Left colon (tissue), 2 donors: ENCODE data around the gene SLC31A1. TPM values are rescaled to one million over a fixed set of nuclear protein-coding genes. Genes with fewer than 3 reads are reported as not detected.

Experiments
- ATAC-seq: fragments of 200-7000 bp; cut with Tn5 transposase; one replicate; pipeline ENCODE4 v1.9.1; 2020; ENCODE audit warnings: mild to moderate bottlenecking, moderate library complexity
- DNase-seq, 2 donors: peaks; one replicate each; pipeline ENCODE4 v3.0.0-alpha.2; 2020
- intact Hi-C, 2 donors: fragments of 100-400 bp; cut with DNase I in 1 of 2; cut with micrococcal nuclease in 1 of 2; formaldehyde crosslinking; loops; one replicate each; pipeline versions ENCODE4 v1.11.2 to v1.14.0; 2022; cut with DNase I, micrococcal nuclease
- total RNA-seq, 2 donors: library from RNA; stranded (reverse); fragmentation: NEBNext Ultra II Directional; extraction: Animal tissue kit (Norgen Biotek cat#: 25700); gene quantifications; one replicate each; pipeline ENCODE4 v1.2.1, GENCODE V29; 2021
- donor health status: DM: no; HTN: no; CAD: no.
- donor health status: DM: yes; HTN: yes; CAD: no.

SLC31A1 gene
- total RNA-seq, 2 donors from 2014 or later, result 34.5 to 55.8 TPM

GRCh38 chr9:113296796-113297558 lies 75.6 kb downstream of the SLC31A1 start:
- intact Hi-C loops, result no loop called here
- ATAC-seq (no peak), DNase-seq (no peak)

DNA sequence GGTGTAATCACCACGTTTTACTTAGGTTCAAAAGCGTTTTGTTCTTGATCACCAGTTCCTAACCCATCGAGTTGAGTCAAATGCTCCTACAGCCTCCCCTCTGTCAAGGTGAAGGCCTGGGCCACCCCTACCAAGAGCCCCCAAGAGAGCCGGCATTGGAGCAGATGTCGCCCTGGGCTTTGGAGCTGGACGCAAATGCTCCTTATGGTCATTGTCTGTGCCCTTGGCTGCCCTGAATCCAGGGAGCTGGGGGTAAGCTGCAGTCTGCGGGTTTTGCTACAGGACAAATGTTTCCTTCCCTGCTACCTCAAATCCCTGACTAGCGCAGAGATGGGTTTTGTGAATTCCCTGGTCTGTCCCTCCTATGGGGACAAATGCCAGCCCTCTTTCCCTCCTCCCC lies 77.0 kb downstream of the SLC31A1 start:
- DNase-seq (no peak), ATAC-seq (no peak)
- intact Hi-C loops, result no loop called here

DNA sequence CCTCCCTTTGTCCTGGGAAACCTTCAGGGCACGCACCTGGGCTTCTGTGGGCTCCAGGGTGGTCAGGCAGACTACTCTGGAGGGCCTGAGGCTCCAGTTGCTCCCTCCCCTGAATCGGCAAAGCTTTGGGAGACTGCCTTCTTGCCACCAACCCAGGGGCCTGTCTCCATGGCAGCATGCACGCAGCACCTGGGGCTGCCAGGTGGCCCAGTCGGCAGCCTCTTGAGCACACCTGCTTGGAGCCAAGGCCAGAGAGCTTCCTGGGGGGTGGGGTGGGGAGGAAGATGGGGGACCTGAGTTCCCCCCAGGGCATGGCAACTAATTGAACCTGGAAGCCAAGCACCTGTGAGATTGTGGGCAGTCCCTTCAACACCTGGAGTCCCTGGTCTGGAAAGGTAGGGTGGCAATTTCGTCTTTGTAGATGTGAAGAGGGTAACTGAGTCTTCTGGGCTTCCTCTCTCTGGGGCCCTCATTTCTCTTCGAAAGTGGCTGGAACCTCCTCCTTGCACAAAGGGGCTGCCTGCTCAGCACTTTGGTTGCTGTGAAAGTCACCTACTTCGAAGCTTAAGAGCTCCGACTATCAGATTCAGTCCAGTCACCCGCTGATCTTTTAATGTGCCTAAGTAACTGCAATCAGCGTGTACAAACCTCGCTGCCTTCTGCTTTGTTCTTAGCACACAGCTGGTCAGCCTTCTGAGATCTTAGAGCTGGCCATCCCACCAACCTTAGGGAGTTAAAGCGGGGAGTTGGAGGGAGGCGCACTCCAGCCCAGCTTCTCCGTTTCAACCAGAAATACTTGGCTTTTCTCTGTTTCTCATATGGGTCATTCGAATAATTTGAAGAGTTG lies 77.8 kb downstream of the SLC31A1 start:
- ATAC-seq, result no peak

DNA sequence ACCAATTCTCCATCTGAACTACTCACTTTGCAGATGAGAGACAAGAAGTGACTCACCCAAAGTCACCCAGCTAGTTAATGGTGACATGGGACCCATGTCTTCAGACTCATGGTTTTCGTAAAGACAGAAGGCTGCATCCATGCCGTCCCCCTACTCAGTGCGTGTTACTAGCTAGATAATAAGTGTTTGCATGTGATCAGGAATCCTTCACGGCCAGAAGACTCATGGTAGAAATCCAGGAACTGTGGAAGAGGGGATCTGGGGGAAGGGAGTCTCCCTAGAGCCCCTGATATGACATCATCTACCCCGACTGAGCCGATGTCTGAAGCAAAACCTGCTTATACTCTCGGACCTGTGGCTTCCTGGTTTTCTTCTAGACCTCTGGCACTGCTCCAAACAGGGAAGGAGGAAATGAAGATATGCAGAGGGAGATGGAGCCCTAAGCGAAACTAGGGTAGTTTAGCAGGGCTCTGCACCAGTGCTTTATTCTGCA lies 78.5 kb downstream of the SLC31A1 start:
- intact Hi-C loops, result no loop called here
- DNase-seq (peak; percentile 43 to 68), ATAC-seq (peak; percentile 86)

More for the DNA sequence above, 77.8 kb downstream of the SLC31A1 start:
- intact Hi-C loops, result no loop called here
- DNase-seq, result no peak

DNA sequence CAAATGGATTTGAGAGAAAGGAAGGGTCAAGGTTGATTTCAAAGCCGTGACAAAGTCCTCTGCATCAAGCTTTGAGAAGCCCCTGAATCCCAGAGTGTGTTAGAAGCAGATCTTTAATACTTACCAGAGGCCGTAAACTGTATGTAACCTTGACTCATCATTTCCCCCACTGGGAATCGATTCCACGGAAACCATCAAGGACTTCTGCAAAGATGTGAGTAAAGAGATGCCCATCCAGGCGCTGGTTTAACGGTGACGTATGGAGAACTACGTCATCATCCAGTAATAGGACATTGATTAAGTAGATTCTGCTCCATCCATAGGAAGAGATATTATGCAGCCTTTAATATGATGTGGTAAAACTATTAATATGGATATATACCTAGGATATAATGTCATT lies 80.2 kb downstream of the SLC31A1 start:
- DNase-seq (no peak), ATAC-seq (no peak)
- intact Hi-C loops, result no loop called here

DNA sequence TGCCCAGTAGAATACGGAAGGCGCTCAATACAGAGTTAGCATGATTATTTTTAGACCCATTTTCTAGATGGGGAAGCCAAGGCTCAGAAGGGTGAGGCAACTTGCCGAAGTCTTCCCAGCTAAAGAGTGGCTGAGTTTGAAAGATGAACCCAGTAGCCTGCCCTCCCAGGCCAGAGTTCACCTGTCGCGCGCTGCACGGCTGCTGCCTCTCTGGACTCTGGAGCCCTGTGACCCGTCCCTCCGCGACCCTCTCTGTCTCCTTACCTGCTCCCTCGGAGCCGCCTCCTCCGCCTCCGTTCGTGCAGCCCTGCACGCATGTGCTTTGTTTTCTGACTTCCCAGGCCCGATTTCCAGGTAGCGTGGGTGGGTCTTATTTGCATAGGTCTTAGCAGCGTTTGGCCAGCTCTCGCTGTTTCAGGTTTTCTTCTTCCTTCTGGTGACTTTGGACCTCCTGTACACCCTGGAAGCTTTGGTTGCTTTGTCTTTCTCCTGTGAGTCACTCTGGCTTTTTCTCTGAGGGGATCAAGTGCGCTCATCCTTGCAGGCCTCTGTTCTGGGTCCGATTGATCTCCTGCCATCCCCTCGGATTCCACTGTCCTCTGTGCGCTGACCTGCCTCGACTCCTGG lies 81.6 kb downstream of the SLC31A1 start, which contains the start of gene RNF183:
Gene RNF183, minus strand, starts transcription at position 585 of the 627 bp plus-strand sequence. CDS start 5,192 bp downstream, outside the sequence.
- ATAC-seq (peak; percentile 61), DNase-seq (peak; percentile 41 to 54)
- intact Hi-C loops, result no loop called here

- ATAC-seq, result no peak
- DNase-seq, result no peak
- intact Hi-C loops, result no loop called here
These were observed 85.2 kb downstream of the SLC31A1 start for GRCh38 chr9:113306566-113306965.

DNA sequence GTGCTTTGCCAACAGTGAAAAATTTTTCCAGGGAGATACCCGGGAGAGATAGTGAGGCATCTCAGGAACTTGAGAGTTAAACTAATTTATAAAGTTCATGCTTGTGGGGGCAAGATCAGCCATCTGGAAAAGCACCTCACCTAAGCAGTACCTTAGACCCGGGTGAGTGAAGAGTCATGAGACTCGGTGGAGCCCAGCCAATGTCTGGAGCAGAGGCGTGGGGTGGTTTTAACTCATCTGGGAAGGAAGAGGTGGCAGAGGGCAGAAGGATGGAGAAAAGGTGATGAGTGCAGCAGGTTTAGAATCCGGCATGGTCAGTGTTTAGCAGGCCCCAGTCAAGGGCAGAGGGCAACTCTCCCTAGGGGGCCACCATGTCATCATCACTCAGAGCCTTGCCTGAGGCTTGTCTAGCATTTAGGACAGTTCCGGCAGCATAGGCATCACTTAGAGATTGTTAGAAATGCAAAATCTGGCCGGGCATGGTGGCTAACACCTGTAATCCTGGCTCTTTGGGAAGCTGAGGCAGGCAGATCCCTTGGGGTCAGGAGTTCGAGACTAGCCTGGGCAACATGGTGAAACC lies 86.1 kb downstream of the SLC31A1 start:
- intact Hi-C loops, result no loop called here
- ATAC-seq, result no peak
- no peak for DNase-seq

DNA sequence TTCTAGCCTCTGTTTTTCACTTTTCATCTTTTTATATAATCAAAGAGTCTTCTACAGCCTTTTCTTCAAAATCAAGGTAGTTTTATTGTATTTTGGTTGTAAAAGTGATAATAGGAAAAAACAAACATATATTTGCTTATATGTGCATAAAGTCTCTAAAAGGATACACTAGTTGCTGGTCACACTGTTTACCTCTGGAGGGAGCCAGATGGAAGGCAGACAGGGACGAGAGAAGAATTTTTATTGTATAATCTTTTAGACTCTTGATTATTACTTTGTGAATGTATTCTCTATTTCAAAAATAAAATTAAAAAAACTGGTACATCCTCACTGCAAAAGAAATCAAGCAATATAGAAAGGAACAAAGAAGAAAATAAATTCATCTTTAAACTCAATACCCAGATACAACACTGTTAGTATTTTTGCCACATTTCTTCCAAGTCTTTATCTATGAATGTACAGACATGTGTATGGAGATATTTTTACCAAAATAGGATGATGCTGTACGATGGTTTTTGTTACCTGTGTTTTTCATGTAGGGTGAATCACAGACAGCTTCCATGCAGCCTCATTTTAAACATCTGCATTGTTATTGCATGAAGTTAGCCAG lies 88.0 kb downstream of the SLC31A1 start:
- ATAC-seq, result peak; percentile 82
- intact Hi-C loops, result loop anchor here in 1 of 2 donors (1.0 kb wide), 1 partner anchor 98 kb away; no protein-coding TSS in a partner anchor
- DNase-seq, result peak in 1 of 2 donors; percentile 31

DNA sequence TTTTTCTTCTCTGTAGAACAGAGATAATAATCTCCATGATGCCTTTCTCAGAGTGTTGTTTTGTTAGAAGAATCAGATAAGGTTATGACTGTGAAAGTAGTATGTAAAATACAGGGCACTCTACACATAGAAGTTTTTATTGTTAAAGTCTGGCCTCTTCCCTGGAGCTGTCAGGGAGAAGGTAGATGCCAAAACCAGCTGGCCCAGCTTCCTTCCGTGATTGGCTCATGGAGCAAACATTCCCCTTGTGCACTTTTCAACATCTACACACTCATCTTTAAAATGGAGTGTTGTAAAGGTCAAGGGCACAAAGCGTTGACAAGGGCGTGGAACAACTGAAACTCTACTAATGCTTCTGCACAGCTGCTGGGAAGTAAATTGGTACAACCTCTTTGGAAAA lies 89.2 kb downstream of the SLC31A1 start:
- no peak for ATAC-seq
- intact Hi-C loops, result no loop called here

DNA sequence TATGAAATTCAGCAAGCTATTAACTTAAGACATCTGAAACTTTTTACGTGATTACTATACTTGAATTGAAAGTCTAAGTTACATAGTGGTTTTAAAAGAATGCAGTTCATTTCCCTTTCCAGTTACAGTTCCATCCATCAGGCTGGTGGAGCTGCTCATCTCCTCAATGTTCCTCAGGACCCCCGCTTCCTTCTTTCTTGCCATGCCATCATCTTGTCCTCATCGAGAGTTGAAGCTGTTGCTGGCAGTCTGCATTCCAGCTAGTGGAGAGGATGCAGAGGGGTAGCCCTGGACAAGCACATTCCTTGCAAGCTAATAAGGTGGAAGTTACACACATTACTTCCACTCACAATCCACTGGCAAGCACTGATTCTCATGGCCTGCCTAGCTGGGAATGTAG lies 90.6 kb downstream of the SLC31A1 start:
- intact Hi-C loops, result no loop called here
- ATAC-seq (no peak), DNase-seq (no peak)

More for the DNA sequence above, 89.2 kb downstream of the SLC31A1 start:
- no peak for DNase-seq

DNA sequence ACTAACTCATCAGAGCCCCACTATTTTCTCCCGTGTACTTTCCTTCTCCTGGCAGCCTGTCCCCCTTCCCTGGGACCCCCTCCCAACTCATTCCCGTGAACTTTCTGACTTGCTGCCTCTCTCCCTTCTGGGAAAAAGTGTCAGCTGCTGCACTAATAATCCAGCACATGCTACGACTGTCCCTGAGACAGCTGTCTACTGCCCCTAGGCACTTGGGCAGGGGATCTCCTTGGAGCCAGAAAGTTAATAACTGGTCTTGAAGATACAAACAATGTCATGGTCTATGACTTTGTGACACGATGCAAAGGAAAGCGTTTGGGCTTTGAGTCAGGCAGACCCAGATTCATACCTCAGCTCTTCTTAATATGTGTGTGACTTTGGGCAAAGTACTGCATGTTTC lies 91.9 kb downstream of the SLC31A1 start:
- intact Hi-C loops, result no loop called here

More for the DNA sequence above, 91.9 kb downstream of the SLC31A1 start:
- DNase-seq (no peak), ATAC-seq (no peak)

Other genes starting within 250 kb of the SLC31A1 start
- gene ZNF883, start 209.4 kb upstream of the SLC31A1 start, total RNA-seq, result under 1 TPM; 0.39 to 0.43 TPM
- under 1 TPM; 0.52 to 0.67 TPM for gene ZFP37, start 164.8 kb upstream of the SLC31A1 start, total RNA-seq
- gene SLC31A2, start 70.5 kb upstream of the SLC31A1 start, total RNA-seq, result 10 to 100 TPM; 25.4 to 26.3 TPM
- 10 to 100 TPM; 23.5 to 25.0 TPM for gene FKBP15, start 267 bp upstream of the SLC31A1 start, total RNA-seq
- 10 to 100 TPM; 23.6 to 25.6 TPM for gene CDC26, start 54.0 kb downstream of the SLC31A1 start, total RNA-seq
- gene PRPF4, start 54.1 kb downstream of the SLC31A1 start, total RNA-seq, result 10 to 100 TPM; 12.0 to 13.6 TPM
- gene RNF183, start 81.8 kb downstream of the SLC31A1 start, total RNA-seq, result 1 to 10 TPM in 1 of 2 donors, under 1 TPM in 1; 0.85 to 1.3 TPM
- gene WDR31, start 118.7 kb downstream of the SLC31A1 start, total RNA-seq, result 1 to 10 TPM; 3.0 to 3.6 TPM
- gene BSPRY, start 128.0 kb downstream of the SLC31A1 start, total RNA-seq, result 10 to 100 TPM; 32.6 to 39.9 TPM
- gene HDHD3, start 155.4 kb downstream of the SLC31A1 start, total RNA-seq, result 100 to 1,000 TPM; 143 to 156 TPM
- 10 to 100 TPM; 58.8 to 64.1 TPM for gene ALAD, start 179.7 kb downstream of the SLC31A1 start, total RNA-seq
- gene POLE3, start 189.1 kb downstream of the SLC31A1 start, total RNA-seq, result 10 to 100 TPM; 19.5 to 23.3 TPM
- gene C9orf43, start 189.2 kb downstream of the SLC31A1 start, total RNA-seq, result under 1 TPM; 0.11 to 0.21 TPM
- gene RGS3, start 242.2 kb downstream of the SLC31A1 start, total RNA-seq, result 10 to 100 TPM; 59.6 to 74.8 TPM